ENCODE data around the gene ALAS1. TPM values are rescaled to one million over a fixed set of nuclear protein-coding genes. Genes with fewer than 3 reads are reported as not detected.
A peak's percentile ranks its signal among the peaks of the same experiment; 100 is the strongest.

Gene ALAS1
- total and polyA plus RNA-seq, 2 of the 13 experiments (the other 11 are each of a cell fraction or from before 2014, with no cell fraction given): 36.0 to 43.2 TPM

- TF ChIP-seq, protein P1, sequence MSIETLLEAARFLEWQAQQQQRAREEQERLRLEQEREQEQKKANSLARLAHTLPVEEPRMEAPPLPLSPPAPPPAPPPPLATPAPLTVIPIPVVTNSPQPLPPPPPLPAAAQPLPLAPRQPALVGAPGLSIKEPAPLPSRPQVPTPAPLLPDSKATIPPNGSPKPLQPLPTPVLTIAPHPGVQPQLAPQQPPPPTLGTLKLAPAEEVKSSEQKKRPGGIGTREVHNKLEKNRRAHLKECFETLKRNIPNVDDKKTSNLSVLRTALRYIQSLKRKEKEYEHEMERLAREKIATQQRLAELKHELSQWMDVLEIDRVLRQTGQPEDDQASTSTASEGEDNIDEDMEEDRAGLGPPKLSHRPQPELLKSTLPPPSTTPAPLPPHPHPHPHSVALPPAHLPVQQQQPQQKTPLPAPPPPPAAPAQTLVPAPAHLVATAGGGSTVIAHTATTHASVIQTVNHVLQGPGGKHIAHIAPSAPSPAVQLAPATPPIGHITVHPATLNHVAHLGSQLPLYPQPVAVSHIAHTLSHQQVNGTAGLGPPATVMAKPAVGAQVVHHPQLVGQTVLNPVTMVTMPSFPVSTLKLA (IDR thresholded peaks at IDR 0.05): peak; percentile 77
- TF ChIP-seq ZNF589 (CRISPR knock-in tag; conservative IDR thresholded peaks at IDR 0.05) (0 out of 2 replicates have a peak, but pooled peaks have one; percentile 71), ZNF557 (CRISPR knock-in tag; IDR thresholded peaks at IDR 0.05) (no peak), PLRG1 (conservative IDR thresholded peaks at IDR 0.05) (no peak), SOX13 (IDR thresholded peaks at IDR 0.05) (no peak), SOX13 (CRISPR knock-in tag; conservative IDR thresholded peaks at IDR 0.05 in 1 of 2, IDR thresholded peaks at IDR 0.05 in 1 of 2) (peak in 1 of 2 experiments; percentile 50; a peak in 2 of 4 replicates), HOXA5 (CRISPR knock-in tag; IDR thresholded peaks at IDR 0.05) (0 out of 2 replicates have a peak, but pooled peaks have one; percentile 76), ZFP82 (CRISPR knock-in tag; IDR thresholded peaks at IDR 0.05; ENCODE audit: borderline replicate concordance) (peak; percentile 70; the same call in 1 of the 2 replicates), CBFB (CRISPR knock-in tag; IDR thresholded peaks at IDR 0.05) (no peak), ZZZ3 (CRISPR knock-in tag; IDR thresholded peaks at IDR 0.05; ENCODE audit: borderline replicate concordance) (no peak), LBX2 (CRISPR knock-in tag; IDR thresholded peaks at IDR 0.05; ENCODE audit: borderline replicate concordance) (peak; percentile 9; the same call in 1 of the 2 replicates), ZNF33B (CRISPR knock-in tag; IDR thresholded peaks at IDR 0.05) (peak; percentile 83), TCF12 (IDR thresholded peaks at IDR 0.05) (no peak), TCF12 (CRISPR knock-in tag; IDR thresholded peaks at IDR 0.05) (no peak), PRMT3 (CRISPR knock-in tag; IDR thresholded peaks at IDR 0.05; ENCODE audit: borderline replicate concordance, low read depth) (peak; percentile 73; the same call in 1 of the 2 replicates), GPN1 (CRISPR knock-in tag; IDR thresholded peaks at IDR 0.05; ENCODE audit: borderline replicate concordance) (no peak), XRCC5 (optimal IDR thresholded peaks at IDR 0.05; ENCODE audit: low read length) (peak; percentile 52), SAP130 (CRISPR knock-in tag; IDR thresholded peaks at IDR 0.05; ENCODE audit: low read depth) (peak; percentile 98), ZNF329 (CRISPR knock-in tag; IDR thresholded peaks at IDR 0.05; ENCODE audit: low read depth) (no peak), KDM4B (CRISPR knock-in tag; IDR thresholded peaks at IDR 0.05) (peak; percentile 88; the same call in 1 of the 2 replicates), MAFG (CRISPR knock-in tag; IDR thresholded peaks at IDR 0.05) (no peak), ZNF709 (CRISPR knock-in tag; IDR thresholded peaks at IDR 0.05) (peak; percentile 56), MIXL1 (CRISPR knock-in tag; IDR thresholded peaks at IDR 0.05) (0 out of 2 replicates have a peak, but pooled peaks have one; percentile 17), NCOA2 (CRISPR knock-in tag; IDR thresholded peaks at IDR 0.05) (peak; percentile 70), ZSCAN22 (CRISPR knock-in tag; IDR thresholded peaks at IDR 0.05) (no peak), SALL2 (CRISPR knock-in tag; IDR thresholded peaks at IDR 0.05) (no peak)
- TF ChIP-seq, protein P2, sequence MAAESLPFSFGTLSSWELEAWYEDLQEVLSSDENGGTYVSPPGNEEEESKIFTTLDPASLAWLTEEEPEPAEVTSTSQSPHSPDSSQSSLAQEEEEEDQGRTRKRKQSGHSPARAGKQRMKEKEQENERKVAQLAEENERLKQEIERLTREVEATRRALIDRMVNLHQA (CRISPR knock-in tag; IDR thresholded peaks at IDR 0.05): no peak
- TF ChIP-seq, protein P3, sequence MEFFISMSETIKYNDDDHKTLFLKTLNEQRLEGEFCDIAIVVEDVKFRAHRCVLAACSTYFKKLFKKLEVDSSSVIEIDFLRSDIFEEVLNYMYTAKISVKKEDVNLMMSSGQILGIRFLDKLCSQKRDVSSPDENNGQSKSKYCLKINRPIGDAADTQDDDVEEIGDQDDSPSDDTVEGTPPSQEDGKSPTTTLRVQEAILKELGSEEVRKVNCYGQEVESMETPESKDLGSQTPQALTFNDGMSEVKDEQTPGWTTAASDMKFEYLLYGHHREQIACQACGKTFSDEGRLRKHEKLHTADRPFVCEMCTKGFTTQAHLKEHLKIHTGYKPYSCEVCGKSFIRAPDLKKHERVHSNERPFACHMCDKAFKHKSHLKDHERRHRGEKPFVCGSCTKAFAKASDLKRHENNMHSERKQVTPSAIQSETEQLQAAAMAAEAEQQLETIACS (CRISPR knock-in tag; IDR thresholded peaks at IDR 0.05): no peak; the same call in 1 of the 2 replicates
These were observed 43.5 kb upstream of the ALAS1 start, which contains the start of gene POC1A (continued) for GRCh38 chr3:52154135-52155094.

Measured in HepG2 (cell line).